ENCODE data around the gene CLEC1A. TPM values are rescaled to one million over a fixed set of nuclear protein-coding genes. Genes with fewer than 3 reads are reported as not detected.

Gene CLEC1A
- total and polyA plus RNA-seq, 10 donors, result 1.5 to 12.4 (median 7.4) TPM

DNA sequence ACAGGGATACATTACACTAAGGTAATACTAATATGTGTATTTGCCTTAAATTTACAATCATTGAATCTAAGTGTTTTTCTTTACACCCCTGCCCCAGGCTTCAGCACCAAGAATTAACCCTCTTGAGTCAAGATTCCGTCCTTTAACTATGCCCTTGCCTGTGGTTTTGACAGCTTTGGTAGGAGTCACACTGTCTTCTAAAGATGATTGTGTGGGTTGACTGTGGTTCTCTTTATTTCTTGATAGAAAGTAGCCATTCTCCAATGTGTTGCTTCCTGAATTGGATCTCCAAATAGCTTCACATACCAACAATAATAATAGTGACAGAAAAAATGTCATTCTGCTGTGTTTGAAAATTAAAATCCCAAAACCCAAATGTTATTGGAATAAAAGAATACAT lies 27.6 kb upstream of the CLEC1A start:
- Histone ChIP-seq H3K9me3 (no peaks in the 10 kb centered on the region), H3K4me3 (no peak overlapping the region), H3K27ac (no peak overlapping the region), H3K4me1 (peaks cover 0 to 49% (median 16%) of the 10 kb centered on the region in 6 donors), H3K36me3 (peaks cover 0 to 48% (median 0%) of the 10 kb centered on the region in 6 donors), H3K27me3 (replicated peaks in 1 of 7) (peaks cover 0 to 36% (median 0%) of the 10 kb centered on the region in 7 donors)
- intact Hi-C loops (cut with DNase I; ENCODE audit: low total_unique reads), result no loop called here
- 44 to 77% (median 61%) methylated on average over 1 of the region's 1 CpG for WGBS, 5 donors
- no peak for DNase-seq
- TF ChIP-seq, protein P1, sequence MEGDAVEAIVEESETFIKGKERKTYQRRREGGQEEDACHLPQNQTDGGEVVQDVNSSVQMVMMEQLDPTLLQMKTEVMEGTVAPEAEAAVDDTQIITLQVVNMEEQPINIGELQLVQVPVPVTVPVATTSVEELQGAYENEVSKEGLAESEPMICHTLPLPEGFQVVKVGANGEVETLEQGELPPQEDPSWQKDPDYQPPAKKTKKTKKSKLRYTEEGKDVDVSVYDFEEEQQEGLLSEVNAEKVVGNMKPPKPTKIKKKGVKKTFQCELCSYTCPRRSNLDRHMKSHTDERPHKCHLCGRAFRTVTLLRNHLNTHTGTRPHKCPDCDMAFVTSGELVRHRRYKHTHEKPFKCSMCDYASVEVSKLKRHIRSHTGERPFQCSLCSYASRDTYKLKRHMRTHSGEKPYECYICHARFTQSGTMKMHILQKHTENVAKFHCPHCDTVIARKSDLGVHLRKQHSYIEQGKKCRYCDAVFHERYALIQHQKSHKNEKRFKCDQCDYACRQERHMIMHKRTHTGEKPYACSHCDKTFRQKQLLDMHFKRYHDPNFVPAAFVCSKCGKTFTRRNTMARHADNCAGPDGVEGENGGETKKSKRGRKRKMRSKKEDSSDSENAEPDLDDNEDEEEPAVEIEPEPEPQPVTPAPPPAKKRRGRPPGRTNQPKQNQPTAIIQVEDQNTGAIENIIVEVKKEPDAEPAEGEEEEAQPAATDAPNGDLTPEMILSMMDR (IDR thresholded peaks at IDR 0.05 in 8 of 11, conservative IDR thresholded peaks at IDR 0.05 in 3 of 11), result no peak
- TF ChIP-seq POLR2AphosphoS5 (IDR thresholded peaks at IDR 0.05) (no peak), POLR2A (IDR thresholded peaks at IDR 0.05) (no peak)

DNA sequence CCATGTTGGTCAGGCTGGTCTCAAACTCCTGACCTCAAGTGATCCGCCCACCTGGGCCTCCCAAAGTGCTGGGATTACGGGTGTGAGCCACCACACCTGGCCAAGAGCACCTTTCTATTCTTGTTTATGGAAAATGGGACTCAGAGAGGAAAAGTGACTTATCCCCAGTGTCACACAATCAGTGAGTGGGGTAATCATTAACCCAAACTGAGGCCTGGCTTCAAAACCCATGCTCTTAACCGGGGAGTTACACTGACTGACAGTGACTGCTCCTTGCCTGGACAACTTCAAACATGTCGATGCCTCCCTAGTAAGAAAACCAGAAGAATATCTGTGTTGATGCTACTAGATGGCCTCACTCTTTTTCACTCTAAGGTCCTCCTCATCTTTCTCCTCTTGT lies 23.9 kb upstream of the CLEC1A start:
- Histone ChIP-seq H3K9me3 (no peaks in the 10 kb centered on the region), H3K27me3 (replicated peaks in 1 of 7) (peaks cover 0 to 9% (median 0%) of the 10 kb centered on the region in 7 donors), H3K4me3 (no peak overlapping the region), H3K4me1 (peaks cover 0 to 35% (median 0%) of the 10 kb centered on the region in 6 donors), H3K27ac (peak overlapping the region in 2 of 8 donors; percentile 73 to 82), H3K36me3 (peaks cover 0 to 58% (median 0%) of the 10 kb centered on the region in 6 donors)
- TF ChIP-seq POLR2AphosphoS5 (IDR thresholded peaks at IDR 0.05) (no peak), POLR2A (IDR thresholded peaks at IDR 0.05) (no peak)
- TF ChIP-seq, protein P1 (IDR thresholded peaks at IDR 0.05 in 8 of 11, conservative IDR thresholded peaks at IDR 0.05 in 3 of 11), result no peak
- intact Hi-C loops (cut with DNase I; ENCODE audit: low total_unique reads), result no loop called here
- WGBS, 5 donors, result 81 to 93% (median 90%) methylated on average over 4 of the region's 4 CpGs
- no peak for DNase-seq

DNA sequence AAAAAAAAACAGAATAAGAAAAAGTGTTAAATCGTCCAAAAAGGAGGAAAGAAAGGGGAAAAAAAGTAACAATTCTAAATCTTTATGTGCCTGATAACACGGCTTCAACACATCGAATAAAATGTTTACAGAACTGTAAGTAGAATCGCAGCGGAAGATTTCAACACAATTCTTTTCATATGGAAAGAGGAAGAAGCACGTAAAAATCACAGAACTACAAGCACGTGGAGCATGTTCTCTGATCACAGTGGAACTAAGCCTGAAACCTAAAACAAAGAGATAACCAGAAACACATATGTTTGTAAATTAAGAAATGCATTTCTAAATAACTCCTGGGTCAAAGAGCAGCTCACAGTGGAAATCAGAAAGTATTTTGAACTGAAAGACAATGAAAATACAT lies 22.5 kb upstream of the CLEC1A start:
- intact Hi-C loops (cut with DNase I; ENCODE audit: low total_unique reads), result no loop called here
- no peak for DNase-seq
- Histone ChIP-seq H3K36me3 (peaks cover 0 to 55% (median 0%) of the 10 kb centered on the region in 6 donors), H3K27ac (peak overlapping the region in 5 of 8 donors; percentile 20 to 82 (median 56)), H3K9me3 (no peaks in the 10 kb centered on the region), H3K4me3 (peak overlapping the region in 1 of 8 donors; percentile 36), H3K4me1 (peaks cover 0 to 22% (median 0%) of the 10 kb centered on the region in 6 donors), H3K27me3 (replicated peaks in 1 of 7) (no peaks in the 10 kb centered on the region)
- 30 to 54% (median 41%) methylated on average over 7 of the region's 7 CpGs for WGBS, 5 donors
- TF ChIP-seq POLR2A (IDR thresholded peaks at IDR 0.05) (no peak), POLR2AphosphoS5 (IDR thresholded peaks at IDR 0.05) (no peak)
- TF ChIP-seq, protein P1 (IDR thresholded peaks at IDR 0.05 in 8 of 11, conservative IDR thresholded peaks at IDR 0.05 in 3 of 11), result no peak

DNA sequence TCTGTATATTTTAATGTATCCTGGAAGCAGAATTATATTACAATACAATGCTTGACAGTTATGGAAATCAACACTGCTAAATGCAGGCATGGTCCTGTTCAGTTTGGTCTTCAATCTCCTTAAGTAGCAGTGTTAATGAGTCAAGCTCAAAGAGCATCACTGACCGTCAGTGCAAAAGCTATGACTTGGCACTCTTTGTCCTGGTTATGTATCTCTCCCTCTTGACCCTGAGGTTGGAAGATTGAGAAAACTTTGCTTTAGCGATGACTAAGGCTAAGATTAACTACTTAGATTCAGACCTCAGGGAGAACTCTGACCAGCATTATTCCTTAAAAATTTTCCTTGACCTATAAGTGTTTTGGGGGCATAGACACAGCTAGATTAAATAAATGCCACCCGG lies 20.3 kb upstream of the CLEC1A start:
- WGBS, 5 donors, result 74 to 85% (median 81%) methylated on average over 3 of the region's 3 CpGs
- no peaks in the 10 kb centered on the region for H3K27me3 ChIP-seq (replicated peaks in 1 of 7)
- H3K27ac ChIP-seq, result no peak overlapping the region
- no peaks in the 10 kb centered on the region for H3K9me3 ChIP-seq
- peaks cover 0 to 22% (median 0%) of the 10 kb centered on the region in 6 donors for H3K4me1 ChIP-seq
- peaks cover 0 to 51% (median 0%) of the 10 kb centered on the region in 6 donors for H3K36me3 ChIP-seq
- DNase-seq, result no peak
- intact Hi-C loops (cut with DNase I; ENCODE audit: low total_unique reads), result no loop called here
- TF ChIP-seq, protein P1 (IDR thresholded peaks at IDR 0.05 in 8 of 11, conservative IDR thresholded peaks at IDR 0.05 in 3 of 11), result no peak
- TF ChIP-seq POLR2AphosphoS5 (IDR thresholded peaks at IDR 0.05), result no peak
- no peak for TF ChIP-seq POLR2A (IDR thresholded peaks at IDR 0.05)
- no peak overlapping the region for H3K4me3 ChIP-seq

All from spleen (tissue), 11 donors.